Endothelial cell of umbilical vein (primary cell): ENCODE results near the gene CDX4.

Experiments used
- FOS ChIP-seq: IDR thresholded peaks from 2 replicates; pipeline ENCODE4 v1.6.1; 2011; ENCODE audit warnings: mild to moderate bottlenecking, low read length, moderate library complexity, borderline replicate concordance; ENCODE audit not compliant: insufficient read depth
- GATA2 ChIP-seq: IDR thresholded peaks from 2 replicates; pipeline ENCODE4 v1.7.0; 2011; ENCODE audit warnings: low read depth, mild to moderate bottlenecking, moderate library complexity, mixed read lengths, low read length; ENCODE audit not compliant: insufficient read length, insufficient read depth
- JUN ChIP-seq: IDR thresholded peaks from 2 replicates; pipeline ENCODE4 v1.6.1; 2011; ENCODE audit warnings: borderline replicate concordance, low read depth; ENCODE audit not compliant: insufficient read length, insufficient read depth
- POLR2A ChIP-seq: IDR thresholded peaks from 2 replicates; pipeline ENCODE4 v1.6.1; 2012; ENCODE audit warnings: low read depth, mild to moderate bottlenecking, control low read depth, low read length
- POLR2AphosphoS5 ChIP-seq: IDR thresholded peaks from 2 replicates; pipeline ENCODE4 v1.6.1; 2012; ENCODE audit warnings: low read depth, mild to moderate bottlenecking, control low read depth, low read length, moderate library complexity; ENCODE audit not compliant: insufficient read depth
- TF ChIP-seq, protein P1 (sequence below), 2 donors: IDR thresholded peaks; 1 replicate in 1 of 2; 2 replicates in 1 of 2; pipeline ENCODE4 v1.5.1; 2011; ENCODE audit warnings: low read length in 2 of 2, mild to moderate bottlenecking in 2 of 2, moderate library complexity in 2 of 2, control low read depth in 1 of 2, inconsistent platforms in 1 of 2, low read depth in 1 of 2; ENCODE audit not compliant: insufficient read depth in 1 of 2; ENCODE audit errors: extremely low read depth in 1 of 2
- TF ChIP-seq, protein P2 (sequence below): IDR thresholded peaks from 2 replicates; pipeline ENCODE4 v1.6.1; 2011; ENCODE audit not compliant: insufficient read depth, insufficient read length

DNA sequence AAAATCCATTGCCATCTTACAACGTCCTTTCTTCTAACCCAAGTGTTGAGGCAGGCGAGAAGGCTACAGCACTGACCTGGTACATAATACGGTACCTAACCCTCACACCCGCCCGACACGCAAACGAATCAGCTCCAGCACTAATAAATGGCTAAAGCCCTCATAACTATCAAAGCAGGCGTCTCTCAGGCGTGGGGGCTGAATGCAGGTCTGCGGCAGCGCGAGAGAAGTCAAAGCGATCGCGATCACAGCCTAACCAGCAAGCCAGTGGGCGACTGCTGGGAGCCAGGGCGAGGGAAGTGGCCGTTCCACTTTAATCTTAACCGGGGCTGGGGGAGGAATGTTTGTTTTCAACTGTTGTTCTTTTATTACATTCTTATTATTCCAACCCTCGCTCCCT, 1.5 kb downstream of the CDX4 start:
- no peak for TF ChIP-seq GATA2
- TF ChIP-seq FOS = no peak
- TF ChIP-seq, protein P1, sequence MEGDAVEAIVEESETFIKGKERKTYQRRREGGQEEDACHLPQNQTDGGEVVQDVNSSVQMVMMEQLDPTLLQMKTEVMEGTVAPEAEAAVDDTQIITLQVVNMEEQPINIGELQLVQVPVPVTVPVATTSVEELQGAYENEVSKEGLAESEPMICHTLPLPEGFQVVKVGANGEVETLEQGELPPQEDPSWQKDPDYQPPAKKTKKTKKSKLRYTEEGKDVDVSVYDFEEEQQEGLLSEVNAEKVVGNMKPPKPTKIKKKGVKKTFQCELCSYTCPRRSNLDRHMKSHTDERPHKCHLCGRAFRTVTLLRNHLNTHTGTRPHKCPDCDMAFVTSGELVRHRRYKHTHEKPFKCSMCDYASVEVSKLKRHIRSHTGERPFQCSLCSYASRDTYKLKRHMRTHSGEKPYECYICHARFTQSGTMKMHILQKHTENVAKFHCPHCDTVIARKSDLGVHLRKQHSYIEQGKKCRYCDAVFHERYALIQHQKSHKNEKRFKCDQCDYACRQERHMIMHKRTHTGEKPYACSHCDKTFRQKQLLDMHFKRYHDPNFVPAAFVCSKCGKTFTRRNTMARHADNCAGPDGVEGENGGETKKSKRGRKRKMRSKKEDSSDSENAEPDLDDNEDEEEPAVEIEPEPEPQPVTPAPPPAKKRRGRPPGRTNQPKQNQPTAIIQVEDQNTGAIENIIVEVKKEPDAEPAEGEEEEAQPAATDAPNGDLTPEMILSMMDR (IDR thresholded peaks at IDR 0.05; ENCODE audit: extremely low read depth in 1 of 2, insufficient read depth in 1 of 2, low read depth in 1 of 2, low read length in 2 of 2) = no peak
- no peak for TF ChIP-seq POLR2A
- no peak for TF ChIP-seq POLR2AphosphoS5
- TF ChIP-seq, protein P2, sequence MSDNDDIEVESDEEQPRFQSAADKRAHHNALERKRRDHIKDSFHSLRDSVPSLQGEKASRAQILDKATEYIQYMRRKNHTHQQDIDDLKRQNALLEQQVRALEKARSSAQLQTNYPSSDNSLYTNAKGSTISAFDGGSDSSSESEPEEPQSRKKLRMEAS = no peak
- no peak for TF ChIP-seq JUN
